Activated T-cell treated with anti-CD3 and anti-CD28 coated beads, Interleukin-2, amount 50 U/mL, for 72 hours (primary cell): ENCODE measurements around the gene FAM124B. TPM values are rescaled to one million over a fixed set of nuclear protein-coding genes. Genes with fewer than 3 reads are reported as not detected.
"Not testable (repeated sequence)": the region's sequence is repeated elsewhere in the genome, so short reads cannot be mapped to it uniquely, and the experiment has no call there.

Experiments used
- ATAC-seq, 2 donors: fragments of 150-1000 bp; cut with Tn5 transposase; replicated peaks in 1 of 2; 2 replicates each; pipeline ENCODE4 v1.10.0; 2021; ENCODE audit warnings: moderate library complexity in 2 of 2, mild to moderate bottlenecking in 1 of 2
- DNase-seq, 2 donors: peaks; one replicate each; pipeline ENCODE4 v3.0.0; 2021 to 2022; ENCODE audit warnings: mixed read lengths in 1 of 2
- H3K27ac Mint-ChIP-seq: one replicate; pipeline ENCODE4 v1.8.0; 2022; ENCODE audit warnings: mild to moderate bottlenecking, moderate library complexity, mixed read lengths
- H3K27me3 Mint-ChIP-seq: one replicate; pipeline ENCODE4 v1.8.0; 2022; ENCODE audit warnings: low read depth, mixed read lengths
- H3K36me3 Mint-ChIP-seq, 2 donors: one replicate each; pipeline ENCODE4 v1.8.0; 2022; ENCODE audit warnings: mixed read lengths in 2 of 2, mild to moderate bottlenecking in 1 of 2; ENCODE audit not compliant: insufficient read depth in 2 of 2
- H3K4me1 Mint-ChIP-seq: one replicate; pipeline ENCODE4 v1.8.0; 2022; ENCODE audit warnings: low read depth, mixed read lengths
- H3K4me3 Mint-ChIP-seq, 2 donors: one replicate each; pipeline ENCODE4 v1.8.0; 2022; ENCODE audit warnings: mild to moderate bottlenecking in 2 of 2, mixed read lengths in 2 of 2, moderate library complexity in 2 of 2
- H3K9me3 Mint-ChIP-seq, 2 donors: one replicate each; pipeline ENCODE4 v1.8.0; 2022; ENCODE audit warnings: mixed read lengths in 2 of 2
- total RNA-seq, 2 donors: library from RNA; stranded (reverse); gene quantifications; one replicate each; pipeline ENCODE4 v1.2.3, GENCODE V29; 2022

Gene FAM124B
- total RNA-seq, 2 donors from 2014 or later, result 0.31 to 0.32 TPM

GRCh38 chr2:224407241-224407701 lies 5.4 kb upstream of the FAM124B start:
- Mint-ChIP-seq H3K9me3 (peaks cover 3% of the 10 kb centered on the region in 2 donors), H3K27ac (no peak overlapping the region), H3K36me3 (peaks cover 0 to 4% of the 10 kb centered on the region in 2 donors), H3K4me3 (no peak overlapping the region), H3K4me1 (peaks cover 14% of the 10 kb centered on the region), H3K27me3 (peaks cover 6% of the 10 kb centered on the region)
- ATAC-seq (no peak), DNase-seq (no peak)

- Mint-ChIP-seq H3K4me3 (no peak overlapping the region), H3K4me1 (peaks cover 28% of the 10 kb centered on the region), H3K9me3 (peaks cover 3% of the 10 kb centered on the region in 2 donors), H3K27me3 (peaks cover 6% of the 10 kb centered on the region), H3K27ac (no peak overlapping the region), H3K36me3 (peaks cover 0 to 4% of the 10 kb centered on the region in 2 donors)
- DNase-seq, result no peak
- ATAC-seq, result no peak
These were observed 4.0 kb upstream of the FAM124B start for GRCh38 chr2:224405841-224406370.

- ATAC-seq (no peak), DNase-seq (no peak)
- Mint-ChIP-seq H3K4me1 (peaks cover 29% of the 10 kb centered on the region), H3K27ac (no peak overlapping the region), H3K27me3 (peaks cover 6% of the 10 kb centered on the region), H3K9me3 (peaks cover 3% of the 10 kb centered on the region in 2 donors), H3K4me3 (no peak overlapping the region), H3K36me3 (peaks cover 0 to 4% of the 10 kb centered on the region in 2 donors)
These were observed 3.5 kb upstream of the FAM124B start for GRCh38 chr2:224405412-224405811.

- peaks cover 29% of the 10 kb centered on the region for H3K4me1 Mint-ChIP-seq
- peaks cover 0 to 4% of the 10 kb centered on the region in 2 donors for H3K36me3 Mint-ChIP-seq
These were observed 2.9 kb upstream of the FAM124B start for GRCh38 chr2:224404796-224405195.

GRCh38 chr2:224403657-224404056 lies 1.8 kb upstream of the FAM124B start:
- Mint-ChIP-seq H3K27me3 (peaks cover 6% of the 10 kb centered on the region), H3K27ac (no peak overlapping the region), H3K4me1 (peaks cover 29% of the 10 kb centered on the region), H3K4me3 (no peak overlapping the region), H3K9me3 (peaks cover 3% of the 10 kb centered on the region in 2 donors), H3K36me3 (peaks cover 0 to 4% of the 10 kb centered on the region in 2 donors)
- DNase-seq (no peak), ATAC-seq (no peak)

More at GRCh38 chr2:224404796-224405195, 2.9 kb upstream of the FAM124B start:
- Mint-ChIP-seq H3K27me3 (peaks cover 6% of the 10 kb centered on the region), H3K4me3 (no peak overlapping the region), H3K9me3 (peaks cover 3% of the 10 kb centered on the region in 2 donors), H3K27ac (no peak overlapping the region)
- ATAC-seq, result no peak
- no peak for DNase-seq

GRCh38 chr2:224400886-224401632 lies 848 bp downstream of the FAM124B start:
- ATAC-seq (peak; percentile 6 to 36), DNase-seq (no peak)
- H3K4me3 Mint-ChIP-seq, result peak overlapping the region; percentile 74 to 79
- H3K9me3 Mint-ChIP-seq, result no peaks in the 10 kb centered on the region
- no peaks in the 10 kb centered on the region for H3K27me3 Mint-ChIP-seq
- no peaks in the 10 kb centered on the region for H3K36me3 Mint-ChIP-seq
- no peak overlapping the region for H3K27ac Mint-ChIP-seq
- peaks cover 16% of the 10 kb centered on the region for H3K4me1 Mint-ChIP-seq

- ATAC-seq, result no peak
- Mint-ChIP-seq H3K27me3 (no peaks in the 10 kb centered on the region), H3K4me3 (peak overlapping the region in 1 of 2 donors; percentile 74), H3K36me3 (no peaks in the 10 kb centered on the region), H3K4me1 (peaks cover 16% of the 10 kb centered on the region), H3K9me3 (no peaks in the 10 kb centered on the region), H3K27ac (no peak overlapping the region)
- DNase-seq, result no peak
These were observed 1.6 kb downstream of the FAM124B start for GRCh38 chr2:224400174-224400810.

- Mint-ChIP-seq H3K4me3 (no peak overlapping the region), H3K9me3 (no peaks in the 10 kb centered on the region), H3K27ac (no peak overlapping the region), H3K4me1 (peaks cover 16% of the 10 kb centered on the region), H3K27me3 (no peaks in the 10 kb centered on the region), H3K36me3 (no peaks in the 10 kb centered on the region)
- ATAC-seq (no peak), DNase-seq (no peak)
These were observed 3.6 kb downstream of the FAM124B start for GRCh38 chr2:224398289-224398688.

GRCh38 chr2:224397100-224397499 lies 4.8 kb downstream of the FAM124B start:
- not testable (repeated sequence) for H3K4me3 Mint-ChIP-seq, H3K27ac Mint-ChIP-seq, H3K27me3 Mint-ChIP-seq, ATAC-seq, DNase-seq, H3K9me3 Mint-ChIP-seq, H3K36me3 Mint-ChIP-seq
- H3K4me1 Mint-ChIP-seq, result peaks cover 13% of the 10 kb centered on the region

- Mint-ChIP-seq H3K9me3 (no peaks in the 10 kb centered on the region), H3K27ac (no peak overlapping the region), H3K27me3 (no peaks in the 10 kb centered on the region), H3K4me1 (peaks cover under 1% of the 10 kb centered on the region), H3K36me3 (no peaks in the 10 kb centered on the region), H3K4me3 (no peak overlapping the region)
- DNase-seq, result no peak
- no peak for ATAC-seq
These were observed 6.1 kb downstream of the FAM124B start for GRCh38 chr2:224395620-224396390.

- Mint-ChIP-seq H3K9me3 (no peaks in the 10 kb centered on the region), H3K36me3 (no peaks in the 10 kb centered on the region), H3K4me1 (no peaks in the 10 kb centered on the region), H3K27me3 (no peaks in the 10 kb centered on the region), H3K27ac (no peak overlapping the region), H3K4me3 (no peak overlapping the region)
- ATAC-seq, result no peak
- no peak for DNase-seq
These were observed 8.6 kb downstream of the FAM124B start for GRCh38 chr2:224393157-224393872.

- Mint-ChIP-seq H3K9me3 (no peaks in the 10 kb centered on the region), H3K4me1 (no peaks in the 10 kb centered on the region), H3K27ac (no peak overlapping the region), H3K4me3 (no peak overlapping the region), H3K36me3 (no peaks in the 10 kb centered on the region), H3K27me3 (no peaks in the 10 kb centered on the region)
- DNase-seq (no peak), ATAC-seq (no peak)
These were observed 9.4 kb downstream of the FAM124B start for GRCh38 chr2:224392545-224392944.
